HG02943 (cell line): ENCODE results near the gene DMD.

ENCODE experiments used
- ATAC-seq: cut with Tn5 transposase; IDR thresholded peaks from one replicate; pipeline ENCODE4 v1.9.1; 2021; ENCODE audit warnings: mild to moderate bottlenecking, low read depth, moderate library complexity; ENCODE audit not compliant: unreplicated experiment

DMD gene

DNA sequence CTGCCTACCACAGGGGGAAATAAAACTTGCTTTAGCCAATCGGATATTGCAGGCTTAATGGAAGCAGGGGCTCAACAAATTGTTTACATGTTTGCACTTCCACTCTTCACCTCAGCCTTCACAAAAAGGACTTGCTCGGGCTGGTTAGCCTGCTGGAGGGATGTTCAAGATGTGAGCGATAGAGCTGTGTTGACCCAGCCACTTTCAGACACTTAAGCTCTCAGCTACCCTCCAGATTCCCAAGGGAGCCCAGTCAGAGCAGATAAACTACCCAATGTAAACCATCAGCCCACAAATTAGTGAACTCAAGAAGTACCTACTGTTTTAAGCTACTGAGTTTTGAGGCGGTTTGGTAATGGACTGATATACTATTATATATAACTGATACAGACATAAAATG is 1631.1 kb downstream of the DMD start:
- ATAC-seq: no peak

DNA sequence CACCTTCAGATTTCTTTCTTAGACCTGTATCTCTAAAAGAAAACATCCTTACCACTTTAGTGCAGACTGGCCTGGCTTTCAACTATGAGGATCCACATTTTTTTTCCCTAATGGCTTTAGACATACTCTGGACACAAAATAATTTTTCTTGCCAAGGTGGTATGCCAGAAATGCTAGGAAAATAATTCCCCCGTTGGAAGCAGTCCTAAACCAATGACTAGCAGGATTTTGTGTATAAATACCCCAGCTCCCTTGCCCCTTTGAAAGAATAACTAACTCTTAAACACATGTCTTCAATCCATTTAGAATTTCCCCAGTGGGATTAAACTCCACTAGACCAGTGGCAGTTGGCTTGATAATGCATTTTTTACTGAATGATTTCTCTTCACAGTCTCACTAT is 1639.0 kb downstream of the DMD start:
- no peak for ATAC-seq

DNA sequence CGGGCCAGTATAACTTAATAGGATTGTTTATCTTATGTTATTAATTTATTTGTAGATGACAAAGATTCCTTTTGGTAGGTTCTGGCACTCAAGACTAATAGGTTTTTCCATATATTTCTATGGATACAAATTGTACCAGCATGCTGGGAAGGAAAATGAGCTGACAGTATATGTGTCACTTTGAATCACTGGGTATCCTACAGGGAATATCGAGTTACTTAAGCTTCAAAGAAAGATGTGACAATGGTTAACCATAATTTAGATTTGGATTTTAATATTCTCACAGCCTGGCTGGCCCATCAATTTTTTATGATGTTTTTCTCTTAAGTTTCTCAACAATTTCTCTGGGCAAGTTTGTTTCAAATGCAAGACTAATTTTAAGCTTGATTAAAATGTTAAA is 1640.7 kb downstream of the DMD start:
- ATAC-seq: no peak

DNA sequence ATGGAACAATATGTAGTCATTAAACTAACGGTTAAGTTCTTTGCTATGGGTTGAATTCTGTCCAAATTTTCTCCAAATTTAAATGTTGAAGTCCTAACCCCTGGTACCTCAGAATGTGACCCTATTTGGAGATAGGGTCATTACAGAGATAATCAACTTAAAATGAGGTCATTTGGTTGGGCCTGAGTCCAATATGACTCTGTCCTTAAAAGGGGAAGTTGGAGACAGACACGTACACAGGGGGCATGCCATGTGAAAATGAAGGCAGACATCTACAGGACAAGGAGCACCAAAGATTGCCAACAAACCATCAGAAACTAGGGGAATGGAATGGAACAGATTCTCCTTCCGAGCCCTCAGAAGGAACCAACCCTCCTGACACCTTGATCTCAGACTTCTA is 1647.6 kb downstream of the DMD start:
- no peak for ATAC-seq

DNA sequence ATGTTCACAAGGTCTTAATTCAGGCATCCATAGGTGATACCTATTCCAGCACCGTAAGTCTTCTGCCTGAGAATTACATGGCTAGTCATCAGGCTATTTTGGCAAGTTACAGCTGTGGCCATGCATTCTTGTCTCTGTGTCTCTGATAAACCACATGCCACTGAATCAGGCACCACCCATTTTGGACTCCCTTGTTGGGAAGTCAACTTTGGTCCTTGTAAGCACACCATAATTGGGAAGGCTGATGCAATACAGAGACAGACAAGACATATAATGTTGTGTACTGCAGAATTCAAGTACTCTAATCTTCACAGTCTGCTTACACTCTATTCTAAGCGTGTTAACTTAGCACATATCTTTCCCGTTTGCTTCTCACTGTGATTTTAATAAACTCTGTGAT is 1655.8 kb downstream of the DMD start:
- ATAC-seq: no peak

DNA sequence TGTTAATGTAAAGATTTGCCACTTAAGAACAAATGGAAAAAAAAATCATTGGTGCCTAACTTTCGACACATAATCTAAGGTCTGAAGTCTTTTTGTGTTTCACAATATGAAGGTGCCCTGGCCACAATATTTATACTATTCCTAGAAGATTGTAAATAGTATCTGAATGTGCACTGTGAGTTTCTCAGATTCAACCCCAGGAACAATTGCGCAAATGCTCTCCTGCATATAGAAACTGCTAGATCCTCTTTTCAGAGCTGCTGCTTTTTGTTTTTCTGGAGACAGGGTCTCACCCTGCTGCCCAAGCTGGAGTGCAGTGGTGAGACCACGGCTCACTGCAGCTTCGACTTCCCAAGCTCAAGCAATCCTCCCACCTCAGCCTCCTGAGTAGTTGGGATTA is 1659.4 kb downstream of the DMD start:
- no peak for ATAC-seq

DNA sequence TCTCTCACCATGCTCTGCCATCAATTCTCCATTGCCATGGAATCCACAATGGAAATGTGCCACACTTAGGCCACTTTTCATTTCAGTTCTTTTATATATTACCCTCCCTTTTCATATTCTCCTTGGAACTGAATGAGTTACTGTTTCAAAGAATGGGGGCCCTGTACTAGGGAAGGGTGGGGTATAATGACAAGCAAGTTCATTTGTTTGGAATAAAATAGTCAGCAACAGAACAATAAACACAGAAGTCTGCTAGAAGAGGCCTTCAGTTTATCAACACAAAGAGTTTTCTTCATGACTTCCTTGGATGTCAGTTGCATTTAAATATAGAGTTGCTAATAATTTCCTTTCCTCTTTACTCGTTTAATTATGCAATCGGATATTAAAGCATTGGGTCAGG is 1661.2 kb downstream of the DMD start:
- no peak for ATAC-seq

DNA sequence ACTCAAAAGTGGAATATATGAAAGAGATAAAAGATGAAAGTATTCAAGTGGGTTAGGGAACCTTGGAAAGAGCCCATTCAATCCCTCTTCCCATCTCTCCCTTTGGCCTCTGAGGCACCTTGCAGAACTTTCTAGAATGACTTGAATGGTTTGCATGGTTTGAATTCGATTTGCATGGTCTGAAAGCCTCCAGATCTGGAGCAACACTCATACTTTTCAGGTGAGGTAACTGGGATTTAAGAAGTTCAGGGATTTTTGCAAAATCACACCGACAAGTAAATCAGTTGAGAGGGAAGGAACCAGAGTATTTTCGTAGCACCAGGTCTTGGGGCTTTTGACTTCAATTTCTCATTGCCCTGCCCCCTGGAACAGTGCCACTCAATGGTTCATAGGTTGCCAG is 1663.5 kb downstream of the DMD start:
- no peak for ATAC-seq

DNA sequence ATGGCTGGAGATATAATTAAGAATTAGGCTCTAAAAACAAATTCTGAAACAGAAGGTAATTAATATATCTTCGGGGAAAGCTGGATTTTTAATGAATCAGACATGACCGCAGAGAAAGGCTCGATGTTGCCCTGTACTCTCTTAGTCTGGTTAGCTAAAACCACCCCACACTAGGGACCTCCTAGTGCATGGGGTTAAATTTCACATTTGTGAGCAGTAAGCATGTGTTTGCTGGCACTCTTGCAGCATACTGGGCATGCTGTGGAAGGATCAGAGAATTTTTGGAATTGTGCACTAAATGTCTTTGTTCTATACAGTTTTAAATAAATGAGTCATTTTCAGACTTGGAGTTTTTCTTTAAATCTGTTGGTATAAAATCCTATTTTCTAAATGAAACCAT is 1663.9 kb downstream of the DMD start:
- ATAC-seq: no peak

DNA sequence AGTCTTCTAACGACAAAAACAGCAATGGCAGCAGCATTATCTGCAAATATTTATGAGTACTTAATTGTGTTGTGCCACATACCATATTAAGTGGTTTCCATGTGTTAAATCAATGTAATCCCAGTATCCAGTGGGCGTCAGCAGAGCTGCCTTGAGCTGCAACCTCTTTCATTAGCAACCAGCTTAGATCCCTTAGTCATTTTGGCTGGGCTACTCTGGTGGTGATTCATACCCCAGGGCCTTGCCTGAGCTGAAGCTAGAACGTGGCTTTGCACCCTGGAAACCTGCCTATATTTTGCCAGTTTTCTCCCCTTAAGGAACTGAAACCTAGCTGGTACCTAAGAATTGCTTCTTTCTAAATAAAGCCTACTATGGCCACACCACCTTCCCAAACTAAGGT is 1665.2 kb downstream of the DMD start:
- ATAC-seq: no peak

DNA sequence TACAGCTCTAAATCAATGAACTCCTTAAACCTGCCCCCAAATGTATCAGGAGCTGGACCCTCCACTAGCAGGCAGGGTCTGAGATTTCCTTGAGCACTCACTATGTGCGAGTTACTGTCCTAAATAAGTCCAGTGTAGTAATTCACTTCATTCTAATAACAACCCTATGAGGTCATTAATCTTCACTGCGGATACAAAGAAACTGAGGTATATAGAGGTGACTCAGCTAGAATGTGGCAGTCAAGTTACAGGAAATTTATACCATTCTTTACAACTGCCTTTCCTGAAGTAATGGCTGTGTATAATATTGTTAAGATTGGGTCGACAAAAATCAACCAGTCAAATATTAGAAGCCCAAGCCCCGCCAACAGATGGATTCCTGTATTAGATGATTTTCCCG is 1665.6 kb downstream of the DMD start:
- ATAC-seq: no peak

DNA sequence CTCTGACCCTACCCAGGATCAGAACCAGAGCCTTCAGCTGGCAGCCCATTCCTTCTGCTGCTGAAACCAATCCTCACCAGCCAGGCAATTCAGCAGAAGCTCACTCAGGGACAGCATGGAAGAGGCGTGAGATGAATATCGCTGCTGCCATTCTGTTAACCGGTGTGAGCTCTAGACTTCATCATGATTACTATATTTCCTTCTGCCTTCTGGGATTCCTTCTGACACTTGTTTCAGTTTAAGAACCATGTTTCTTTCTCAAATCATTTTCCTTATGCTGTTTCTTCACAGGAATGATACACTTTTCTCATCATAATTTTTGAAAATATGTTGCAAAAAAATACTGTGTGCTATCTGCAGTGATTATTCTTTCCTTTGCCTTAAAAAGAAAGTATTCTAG is 1666.2 kb downstream of the DMD start:
- ATAC-seq: no peak

DNA sequence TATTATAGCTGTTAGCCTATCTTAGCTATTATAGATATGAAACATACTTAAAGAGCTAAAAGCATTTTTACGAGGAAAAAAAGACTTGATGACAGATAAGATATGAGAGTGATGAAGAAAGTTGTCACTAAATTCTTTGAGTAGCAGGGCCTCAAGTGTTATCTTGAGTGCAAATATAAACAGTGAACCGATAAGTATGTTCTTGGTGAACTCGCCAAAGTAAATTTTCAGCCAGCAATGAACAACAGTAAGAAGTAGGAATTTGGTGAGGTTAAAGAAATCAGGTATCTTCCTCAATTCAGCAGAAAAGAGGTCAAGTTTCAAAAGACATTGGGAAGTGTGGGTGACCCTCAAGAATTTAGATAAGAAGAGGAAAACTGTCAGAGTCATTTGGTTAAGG is 1667.7 kb downstream of the DMD start:
- no peak for ATAC-seq

DNA sequence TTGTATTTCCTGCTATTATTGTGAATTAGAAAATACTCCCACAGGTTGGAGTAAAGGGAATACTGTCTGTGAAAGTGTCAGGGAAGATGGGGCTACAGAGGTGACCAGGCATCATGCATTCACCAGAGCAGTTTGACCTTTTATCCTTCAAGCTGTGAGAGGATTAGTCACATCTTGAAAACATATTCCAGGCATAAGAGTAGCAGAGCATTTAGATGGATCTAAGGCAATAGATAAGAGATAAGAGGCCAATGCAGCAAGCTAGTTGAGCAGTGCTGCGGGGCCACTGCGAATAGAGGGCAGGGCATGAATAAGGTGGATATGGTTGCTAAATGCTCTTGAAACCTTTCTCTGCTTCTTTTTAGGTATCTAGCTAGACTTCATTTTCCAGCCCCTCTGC is 1668.8 kb downstream of the DMD start:
- ATAC-seq: no peak

DNA sequence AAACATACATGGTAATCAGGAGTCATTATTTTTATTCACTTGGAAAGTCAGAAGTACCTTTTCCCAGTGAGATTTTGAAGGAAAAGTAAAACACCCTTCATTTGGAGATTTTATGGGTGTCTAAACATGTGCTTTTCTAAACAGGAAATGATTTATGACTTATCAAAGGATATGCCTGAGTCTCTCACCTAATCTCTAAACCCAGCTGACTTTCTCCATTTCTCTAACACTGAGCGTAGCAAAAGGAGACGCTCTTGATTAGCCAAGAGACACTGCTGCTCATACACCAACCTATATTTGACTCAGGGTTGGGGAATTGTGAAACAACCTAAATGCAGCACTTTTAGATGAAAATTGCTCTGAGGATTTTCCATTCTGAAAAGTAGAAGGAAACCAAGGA is 1671.0 kb downstream of the DMD start:
- no peak for ATAC-seq

DNA sequence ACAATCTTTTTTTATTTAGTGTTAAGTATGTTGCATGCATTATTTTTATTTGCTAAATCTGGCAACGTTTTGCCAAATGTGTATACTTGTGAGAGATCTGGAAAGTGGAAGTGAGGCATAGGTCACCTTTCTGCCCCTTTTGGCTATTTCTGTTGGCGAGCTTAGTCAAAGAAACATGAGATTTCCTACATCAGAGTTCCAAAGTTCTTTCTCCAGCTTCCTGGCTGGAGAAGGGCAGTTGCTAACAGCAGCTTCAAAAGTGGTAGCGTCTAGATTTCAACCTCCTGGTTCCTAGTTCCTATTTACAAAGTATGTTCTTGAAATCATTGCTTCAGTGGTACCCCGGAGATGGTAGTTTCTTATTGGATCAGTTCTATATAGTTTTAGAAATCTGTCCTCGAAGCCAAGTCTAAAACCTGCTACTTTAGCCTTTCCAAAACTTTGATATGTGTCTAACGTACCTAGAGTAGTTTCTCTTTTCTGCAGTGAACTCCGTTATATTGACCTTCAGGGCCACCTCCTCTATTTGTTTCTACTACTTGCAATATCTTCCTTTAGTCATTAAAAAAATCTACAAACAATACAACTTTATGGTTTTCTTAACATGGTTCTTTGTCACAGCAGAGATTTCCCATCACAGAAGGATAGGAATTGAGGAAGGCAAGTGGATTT is 1683.8 kb downstream of the DMD start:
- ATAC-seq: no peak

DNA sequence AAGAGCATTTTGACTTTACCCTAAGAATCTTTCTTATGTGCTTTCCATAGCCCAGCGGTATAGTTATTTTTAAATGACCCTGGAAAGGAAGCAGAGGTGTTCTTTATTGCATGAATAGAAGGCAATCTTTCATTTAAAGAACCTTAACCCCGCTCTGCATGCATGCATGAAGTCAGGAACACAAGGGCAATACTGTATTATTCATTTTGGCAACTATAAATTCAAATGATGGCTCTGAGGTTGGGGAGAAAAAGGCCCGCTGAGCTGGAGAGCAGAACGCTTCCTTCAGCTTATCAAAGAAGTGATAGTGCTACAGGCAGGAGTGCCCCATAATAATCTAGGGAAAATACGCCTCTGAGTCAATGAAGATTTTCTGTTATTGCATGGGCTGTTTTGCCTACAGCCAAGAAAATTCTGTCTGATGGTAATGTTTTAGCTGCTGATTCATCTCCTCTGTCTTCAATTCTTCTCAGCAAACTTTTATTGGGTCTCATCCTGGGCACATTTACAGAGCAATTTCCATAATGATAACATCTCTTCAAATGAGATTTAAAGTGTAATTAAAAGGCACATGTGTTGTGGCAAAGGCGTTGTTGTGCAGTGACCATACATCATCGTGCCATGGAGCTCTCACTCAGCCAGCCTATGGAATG is 1687.3 kb downstream of the DMD start:
- no peak for ATAC-seq

DNA sequence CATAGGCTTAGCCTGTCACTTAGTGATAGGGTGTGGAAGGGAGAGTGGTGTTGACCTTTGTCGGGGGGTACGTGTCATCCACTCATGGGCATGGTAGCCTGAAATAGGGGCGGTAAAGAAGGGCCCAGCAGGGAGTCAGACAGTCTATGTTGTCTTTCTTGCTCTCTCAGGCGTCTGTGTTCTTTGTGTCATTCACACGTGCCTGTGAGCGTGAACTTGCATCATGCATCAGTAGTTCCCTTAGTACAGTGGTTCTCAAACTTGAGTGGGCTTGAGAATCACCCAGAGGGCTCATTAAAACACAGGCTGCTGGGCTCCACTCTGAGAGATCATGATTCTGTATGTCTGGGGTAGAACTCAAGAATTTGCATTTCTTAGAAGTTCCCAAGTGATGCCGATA is 1688.6 kb downstream of the DMD start:
- ATAC-seq: no peak

DNA sequence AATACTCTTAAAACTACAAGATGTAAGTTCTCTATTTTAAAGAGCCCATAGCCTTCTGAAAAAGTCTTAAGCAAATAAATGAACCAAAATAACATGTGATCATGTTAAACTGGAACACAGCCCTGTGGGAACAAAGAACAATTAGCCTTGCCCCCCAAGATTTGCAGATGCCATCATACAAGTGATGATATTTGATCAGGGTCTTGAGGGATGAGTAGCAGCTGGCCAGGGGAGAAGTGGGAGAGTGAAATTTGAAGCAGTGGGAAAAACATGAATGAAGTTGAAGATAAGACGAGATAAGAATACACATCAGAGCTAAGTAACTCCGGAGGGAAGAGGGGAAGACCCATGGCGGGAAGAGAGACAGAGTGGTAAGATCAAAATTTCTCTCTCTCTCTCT is 1689.4 kb downstream of the DMD start:
- no peak for ATAC-seq

DNA sequence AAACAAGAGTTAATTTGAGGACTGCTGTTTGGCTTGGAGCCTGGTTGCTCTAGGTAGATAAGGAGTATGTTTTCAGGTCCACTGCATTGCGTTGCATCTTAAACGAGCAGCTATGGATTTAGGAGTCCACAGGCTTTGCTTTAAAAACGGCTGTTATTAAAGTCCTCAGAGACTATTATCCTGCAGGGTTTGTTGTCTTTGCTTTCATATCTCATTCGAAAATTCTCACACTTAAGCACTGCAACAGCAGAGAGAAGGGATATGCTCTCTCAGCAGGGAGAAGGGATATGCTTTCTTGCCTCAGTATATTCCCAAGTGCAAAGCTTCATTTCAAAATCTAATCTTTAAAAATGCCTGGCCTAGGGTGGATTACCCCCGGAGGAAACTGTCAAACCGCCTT is 1694.8 kb downstream of the DMD start:
- no peak for ATAC-seq

DNA sequence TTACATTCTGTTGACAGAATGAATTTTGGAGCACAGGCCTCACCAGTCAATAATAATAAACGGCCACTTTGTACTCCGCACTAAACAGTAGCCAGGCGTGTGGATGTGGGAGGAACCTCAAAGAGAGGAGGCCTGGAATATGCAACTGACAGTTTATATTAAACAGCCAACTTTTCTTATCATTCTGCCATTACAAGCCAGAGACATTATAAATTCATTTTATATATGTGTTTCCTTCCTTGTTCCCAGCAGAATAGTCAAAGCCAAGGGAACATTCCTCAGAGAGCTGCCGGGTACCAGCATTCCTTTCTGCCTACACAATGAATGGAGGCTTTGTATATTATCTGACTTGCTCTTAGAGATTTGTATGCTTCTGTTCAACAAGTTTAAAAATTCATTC is 1703.0 kb downstream of the DMD start:
- no peak for ATAC-seq

DNA sequence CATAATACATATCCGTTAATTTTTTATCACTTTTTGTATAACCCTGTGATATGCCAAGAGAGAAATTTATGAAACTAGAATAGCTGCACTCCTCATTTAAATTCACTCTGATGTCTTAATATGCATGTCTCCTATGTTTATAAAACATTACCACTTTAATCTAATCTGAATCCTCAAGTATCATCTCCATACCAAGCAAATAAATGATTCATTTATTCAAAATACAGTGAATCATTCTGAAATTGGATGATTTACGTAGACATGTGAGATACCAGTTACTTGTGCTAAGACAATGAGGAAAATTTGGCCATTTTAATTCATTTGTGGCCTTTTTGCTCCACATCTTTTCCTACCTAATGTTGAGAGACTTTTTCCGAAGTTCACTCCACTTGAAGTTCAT is 1704.4 kb downstream of the DMD start:
- ATAC-seq: no peak

DNA sequence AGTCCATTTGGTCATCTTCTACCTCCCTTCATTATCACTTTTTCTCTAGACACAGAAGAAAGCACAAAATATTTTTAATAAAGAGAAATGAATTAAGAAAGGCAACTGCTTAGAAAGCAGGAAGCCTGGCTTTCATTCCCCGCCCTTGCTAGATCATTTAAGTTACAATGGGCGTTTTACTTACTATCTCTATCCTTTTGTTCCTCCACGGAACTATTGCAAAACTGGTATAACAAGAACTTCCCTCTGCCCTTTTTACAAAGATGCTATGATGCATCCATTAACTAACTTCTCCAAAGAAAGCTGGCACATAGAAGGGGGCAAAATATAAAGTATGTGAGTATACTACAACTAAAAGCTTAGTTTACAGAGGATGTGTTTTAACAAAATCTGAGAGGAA is 1705.0 kb downstream of the DMD start:
- no peak for ATAC-seq
